Femur (tissue), 1 donor: ENCODE results near the gene CTAGE9.
"Not testable (repeated sequence)": the region's sequence is repeated elsewhere in the genome, so short reads cannot be mapped to it uniquely, and the experiment has no call there.

ENCODE experiments used
- DNase-seq: peaks from one replicate; pipeline ENCODE4 v3.0.0-alpha.2; 2017

The CTAGE9 gene

DNA sequence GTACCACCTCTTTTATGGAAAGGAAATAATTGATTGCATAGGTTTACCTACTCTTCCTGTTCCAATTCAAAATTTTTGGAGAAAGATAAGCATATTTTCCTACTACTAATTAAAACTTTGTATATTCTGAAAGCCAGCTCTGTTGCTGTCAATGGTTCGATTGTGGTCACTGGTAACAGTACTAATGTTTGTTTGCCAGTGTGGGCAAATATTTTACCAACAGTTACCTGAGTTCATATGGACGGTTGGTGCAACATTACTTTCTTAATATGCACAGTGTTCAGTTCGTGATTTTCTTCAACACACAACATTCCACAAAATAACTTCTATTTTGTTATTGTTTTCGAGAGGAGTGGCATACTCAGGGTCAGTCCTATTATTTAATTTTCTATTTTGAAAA lies 17.1 kb upstream of the CTAGE9 start:
- DNase-seq: no peak

DNA sequence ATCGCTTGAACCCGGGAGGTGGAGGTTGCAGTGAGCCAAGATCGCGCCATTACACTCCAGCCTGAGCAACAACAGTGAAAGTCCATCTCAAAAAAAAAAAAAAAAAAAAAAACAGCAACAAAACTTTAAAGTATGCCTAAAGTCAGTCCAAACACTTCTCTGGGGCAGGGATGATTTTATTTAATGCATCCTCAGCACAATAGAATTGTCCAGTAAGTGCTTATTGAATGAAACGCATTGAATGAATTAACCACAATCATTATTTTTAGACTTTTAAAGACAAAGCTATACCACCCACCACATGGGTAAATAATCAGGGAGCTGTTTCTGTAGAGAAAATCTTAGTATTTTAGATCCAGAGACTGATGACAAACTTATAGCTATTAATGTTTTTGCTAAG lies 16.6 kb upstream of the CTAGE9 start:
- no peak for DNase-seq

DNA sequence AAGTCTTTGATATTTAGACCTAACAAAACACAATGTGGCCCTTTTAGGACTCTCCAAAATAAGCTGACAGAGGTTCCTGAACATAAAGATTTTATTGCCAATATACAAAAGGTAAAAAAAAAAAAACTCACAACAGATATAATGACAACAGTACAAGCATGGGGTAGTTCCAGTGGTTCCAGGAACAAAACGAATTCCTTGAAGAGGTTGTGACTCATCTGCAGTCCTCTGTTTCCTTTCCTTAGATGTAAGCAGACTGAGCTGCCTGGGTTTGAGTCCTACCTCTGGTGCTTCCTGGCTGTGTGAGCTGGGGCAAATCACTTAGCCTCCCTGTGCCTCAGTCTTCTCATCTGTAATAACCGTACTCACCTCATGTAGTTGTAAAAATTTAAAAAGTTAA lies 13.3 kb upstream of the CTAGE9 start:
- DNase-seq: no peak

DNA sequence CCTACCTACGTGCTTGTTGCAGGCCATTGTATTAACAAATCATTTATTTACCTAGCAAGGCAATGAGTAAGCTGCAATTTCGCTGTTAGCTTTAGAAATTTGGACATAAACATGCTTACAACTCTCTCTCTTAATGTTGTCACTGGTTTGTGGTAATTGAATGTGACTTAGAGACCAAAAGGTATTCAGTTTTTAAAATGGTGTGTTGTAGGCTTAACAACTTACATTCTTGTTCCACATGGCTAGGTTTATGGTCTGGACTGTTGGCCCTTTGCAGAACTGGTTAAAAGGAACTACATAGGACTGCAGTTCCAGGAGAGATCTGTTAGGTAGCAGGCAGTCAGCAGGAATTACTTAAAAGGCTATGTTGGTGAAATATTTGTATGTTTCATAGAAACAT lies 10.3 kb upstream of the CTAGE9 start:
- DNase-seq: no peak

DNA sequence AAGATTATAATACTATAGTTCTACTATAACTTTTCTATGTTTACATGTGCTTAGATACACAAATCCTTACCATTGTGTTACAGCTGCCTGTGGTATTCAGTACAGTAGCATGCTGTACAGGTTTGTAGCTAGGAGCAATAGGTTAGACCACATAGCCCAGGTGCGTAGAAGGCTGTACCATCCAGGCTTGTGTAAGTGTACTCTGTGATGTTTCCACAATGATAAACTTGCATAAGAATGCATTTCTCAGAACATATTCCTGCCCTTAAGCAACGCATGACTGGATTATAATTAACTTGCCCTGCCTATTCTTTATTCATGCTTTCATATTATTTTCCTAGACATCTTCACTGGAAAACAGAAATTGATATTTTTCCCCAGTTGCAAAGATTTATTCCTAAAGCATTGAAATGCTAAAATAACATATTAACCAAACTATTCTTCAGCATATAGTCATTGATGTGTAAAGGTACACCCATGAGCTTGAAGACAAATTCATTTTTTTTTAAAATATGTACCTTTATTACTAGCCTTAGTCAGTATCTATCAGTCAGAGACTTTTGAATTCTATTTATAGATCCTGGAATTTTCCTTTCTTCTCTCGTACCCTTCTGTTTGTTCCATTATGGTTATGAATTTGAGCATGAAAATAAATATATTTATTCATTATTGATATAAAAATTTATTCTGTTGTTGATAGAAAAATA lies 7.2 kb upstream of the CTAGE9 start:
- no peak for DNase-seq

DNA sequence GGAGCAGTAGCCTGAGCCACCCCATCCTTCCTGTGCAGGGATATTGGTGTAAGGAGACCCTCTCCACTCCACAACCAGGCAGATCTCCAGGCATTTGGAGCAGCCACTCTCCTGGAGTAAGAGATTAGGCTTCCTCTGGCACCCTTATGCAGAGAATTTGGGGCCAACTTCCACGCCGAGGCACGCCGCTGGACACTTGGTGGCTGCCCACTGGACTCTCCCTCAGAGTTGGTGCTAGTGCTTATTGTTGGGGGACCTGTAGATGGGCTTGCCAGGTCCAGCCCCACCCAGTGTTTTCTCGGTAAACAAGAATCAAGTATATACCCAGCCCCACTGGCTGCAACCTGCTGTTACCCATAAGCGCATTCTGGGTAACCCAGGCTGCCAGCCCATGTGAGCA lies 4.8 kb upstream of the CTAGE9 start:
- DNase-seq: not testable (repeated sequence)

DNA sequence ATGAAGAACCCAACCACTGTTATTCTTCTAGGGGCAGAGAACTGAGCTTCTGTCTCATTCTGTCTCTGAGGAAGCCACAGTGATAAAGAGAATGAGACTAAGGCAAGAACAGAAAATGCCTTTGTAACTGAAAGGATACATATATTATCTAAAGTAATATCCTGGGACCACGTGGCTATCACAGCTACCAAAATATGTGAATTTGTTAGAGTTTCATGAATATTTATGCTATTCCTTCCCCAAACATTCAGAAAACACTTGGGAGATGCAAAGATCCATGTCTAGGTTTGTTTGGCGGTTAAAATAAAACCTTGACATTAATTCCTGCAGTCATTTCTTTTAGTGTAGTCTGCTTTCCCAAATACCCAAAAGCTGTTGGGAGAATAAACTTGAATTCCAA lies 6.9 kb downstream of the CTAGE9 start:
- DNase-seq: not testable (repeated sequence)

DNA sequence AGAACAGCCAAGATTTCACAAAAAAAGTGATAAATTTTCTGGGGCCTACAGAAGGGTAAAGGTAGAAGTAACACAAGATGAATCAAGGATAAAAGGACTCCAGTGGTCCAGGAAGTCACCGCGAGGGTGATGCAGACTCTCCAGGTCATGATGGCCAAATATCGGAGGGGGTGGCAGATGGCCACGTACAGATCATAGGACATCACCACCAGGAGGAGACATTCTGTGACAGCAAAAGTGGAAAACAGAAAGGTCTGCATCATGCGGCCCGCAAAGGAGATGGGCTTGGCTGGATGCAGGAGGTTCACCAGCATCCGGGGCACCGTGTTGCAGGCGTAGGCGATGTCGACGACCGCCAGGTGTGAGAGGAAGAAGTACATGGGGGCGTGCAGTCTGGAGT lies 10.0 kb downstream of the CTAGE9 start:
- not testable (repeated sequence) for DNase-seq

DNA sequence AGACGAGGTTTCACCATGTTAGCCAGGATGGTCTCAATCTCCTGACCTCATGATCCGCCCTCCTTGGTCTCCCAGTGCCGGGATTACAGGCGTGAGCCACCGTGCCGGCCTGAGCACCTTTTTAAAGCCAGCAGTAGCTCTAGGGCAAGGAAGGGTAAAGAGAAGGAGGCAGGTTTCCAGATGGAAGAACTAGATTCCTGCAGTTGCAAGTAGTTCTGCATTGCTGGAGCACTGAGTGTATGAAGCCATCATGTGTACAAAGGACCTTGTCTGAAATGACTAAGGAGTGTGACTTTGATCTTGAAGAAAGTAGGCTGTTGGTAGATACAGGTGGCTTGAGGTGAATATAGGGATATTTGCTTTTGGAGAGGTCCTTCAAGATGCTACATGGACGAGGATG lies 13.9 kb downstream of the CTAGE9 start:
- no peak for DNase-seq

DNA sequence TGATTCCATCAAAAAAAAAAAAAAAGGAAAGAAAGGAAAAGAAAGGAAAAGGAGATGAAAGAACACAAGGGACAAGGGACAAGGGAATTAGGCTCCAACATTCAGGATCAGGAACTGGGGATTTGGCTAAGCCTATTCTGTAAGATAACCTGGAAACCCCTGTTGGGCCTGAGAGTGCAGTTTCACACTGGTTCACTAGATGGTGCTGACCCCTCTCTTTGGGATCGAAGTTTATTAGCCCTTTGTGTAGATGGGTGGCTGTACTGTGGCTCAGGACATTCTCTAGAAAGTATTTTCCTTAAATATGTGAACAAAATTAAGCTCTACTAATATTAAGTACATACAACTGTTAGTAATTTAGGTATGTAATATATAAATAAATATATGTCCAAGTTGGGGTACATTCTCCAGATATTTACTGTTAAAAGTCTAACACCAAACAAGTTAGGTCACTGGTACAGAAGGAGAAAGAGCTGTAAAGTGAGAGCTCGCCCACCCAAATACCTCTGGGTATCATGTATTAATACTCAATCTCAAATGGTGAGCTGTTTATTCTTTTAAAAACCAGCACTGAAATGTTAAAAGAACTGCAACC lies 15.9 kb downstream of the CTAGE9 start:
- DNase-seq: peak; percentile 74

DNA sequence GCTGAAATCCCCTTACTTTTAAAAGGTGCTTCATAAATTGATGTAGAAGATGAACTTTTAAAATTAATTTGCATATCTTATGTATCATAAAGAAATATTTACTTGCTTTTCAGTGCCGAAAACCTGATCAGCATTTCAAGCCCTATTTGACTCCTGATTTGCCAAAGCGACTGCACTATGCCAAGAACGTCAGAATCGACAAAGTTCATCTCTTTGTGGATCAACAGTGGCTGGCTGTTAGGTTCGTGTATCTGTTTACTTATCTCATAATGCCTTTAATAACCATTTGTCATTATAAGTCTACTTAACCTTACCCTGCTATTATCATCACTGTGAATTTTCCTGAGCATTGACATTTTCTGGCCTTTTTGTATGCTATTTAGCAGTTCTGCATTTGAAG lies 17.4 kb downstream of the CTAGE9 start:
- no peak for DNase-seq

DNA sequence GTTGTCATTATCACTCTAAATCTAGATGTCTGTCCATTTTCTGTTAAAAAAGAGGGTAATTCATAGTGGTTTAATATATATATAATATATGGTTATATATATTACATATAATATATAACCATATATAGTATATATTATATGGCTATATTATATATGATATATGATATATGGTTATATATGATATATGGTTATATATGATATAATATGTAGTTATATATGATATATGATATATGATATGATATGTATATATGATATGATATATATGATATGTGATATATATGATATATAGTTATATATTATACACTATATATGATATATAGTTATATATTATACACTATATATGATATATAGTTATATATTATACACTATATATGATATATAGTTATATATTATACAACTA lies 18.2 kb downstream of the CTAGE9 start:
- DNase-seq: no peak

DNA sequence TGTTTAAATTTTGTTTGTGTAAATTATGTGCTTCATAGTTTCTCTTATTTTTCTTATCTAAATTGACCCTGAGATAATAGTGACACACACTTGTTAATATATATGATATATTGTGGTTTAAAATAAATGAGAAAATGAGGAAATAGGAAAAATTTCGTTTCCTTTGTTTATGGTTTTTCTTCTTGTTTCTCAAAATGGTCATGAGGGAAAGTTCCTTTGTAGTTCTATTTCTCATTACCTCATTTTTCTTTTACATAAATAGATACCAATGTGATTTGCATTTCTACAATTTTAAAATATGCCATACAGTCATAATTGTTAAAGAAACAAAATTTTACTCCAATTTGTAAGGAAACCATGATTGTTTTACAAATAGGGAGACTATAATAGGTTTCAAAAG lies 18.8 kb downstream of the CTAGE9 start:
- DNase-seq: no peak

DNA sequence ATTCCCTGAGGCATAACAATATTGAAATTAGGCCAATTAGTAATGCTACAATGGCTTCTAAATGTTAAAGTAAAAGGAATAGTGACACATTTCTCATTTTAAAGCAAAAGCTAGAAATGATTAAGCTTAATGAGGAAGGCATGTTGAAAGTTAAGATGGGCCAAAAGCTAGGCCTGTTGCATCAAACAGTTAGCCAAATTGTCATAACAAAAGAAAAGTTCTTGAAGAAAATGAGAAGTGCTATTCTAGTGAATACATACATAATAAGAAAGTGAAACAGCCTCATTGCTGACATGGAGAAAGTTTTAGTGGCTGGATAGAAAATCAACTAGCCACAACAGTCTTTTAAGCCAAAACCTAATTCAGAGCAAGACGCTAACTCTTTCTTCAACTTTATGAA lies 22.5 kb downstream of the CTAGE9 start:
- DNase-seq: no peak

DNA sequence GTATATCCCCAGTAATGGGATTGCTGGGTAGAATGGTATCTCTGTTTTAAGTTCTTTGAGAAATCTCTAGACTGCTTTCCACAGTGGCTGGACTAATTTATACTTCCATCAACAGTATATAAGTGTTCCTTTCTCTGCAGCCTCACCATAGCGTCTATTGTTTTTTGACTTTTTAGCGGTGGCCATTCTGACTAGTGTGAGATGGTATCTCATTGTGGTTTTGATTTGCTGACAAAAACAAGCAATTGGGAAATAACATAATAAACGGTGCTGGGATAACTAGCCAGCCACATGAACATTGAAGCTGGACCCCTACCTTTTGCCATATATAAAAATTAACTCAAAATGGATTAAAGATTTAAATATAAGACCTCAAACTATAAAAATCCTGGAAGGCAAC lies 23.8 kb downstream of the CTAGE9 start:
- DNase-seq: no peak

DNA sequence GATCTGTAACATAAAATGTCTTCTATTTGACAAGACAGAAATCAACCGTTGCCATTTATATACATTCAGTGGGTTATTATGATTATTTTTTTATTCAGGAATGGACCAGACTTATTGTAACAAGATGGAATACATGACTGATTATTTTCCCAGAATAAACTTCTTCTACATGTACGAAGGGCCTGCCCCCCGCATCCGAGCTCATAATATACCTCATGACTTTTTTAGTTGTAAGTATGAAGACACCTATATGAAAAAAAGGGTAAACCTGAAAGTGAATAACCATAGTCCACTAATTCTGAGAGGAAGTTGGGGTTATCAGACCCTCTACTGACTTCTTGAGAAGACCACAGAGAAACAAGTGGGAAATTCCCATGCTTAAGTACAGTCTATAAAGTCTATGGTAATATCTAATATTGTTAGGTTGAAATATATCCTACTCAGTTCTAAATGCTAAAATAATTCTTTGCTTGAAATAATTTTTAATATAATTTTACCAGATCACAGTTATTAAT lies 25.5 kb downstream of the CTAGE9 start:
- no peak for DNase-seq

DNA sequence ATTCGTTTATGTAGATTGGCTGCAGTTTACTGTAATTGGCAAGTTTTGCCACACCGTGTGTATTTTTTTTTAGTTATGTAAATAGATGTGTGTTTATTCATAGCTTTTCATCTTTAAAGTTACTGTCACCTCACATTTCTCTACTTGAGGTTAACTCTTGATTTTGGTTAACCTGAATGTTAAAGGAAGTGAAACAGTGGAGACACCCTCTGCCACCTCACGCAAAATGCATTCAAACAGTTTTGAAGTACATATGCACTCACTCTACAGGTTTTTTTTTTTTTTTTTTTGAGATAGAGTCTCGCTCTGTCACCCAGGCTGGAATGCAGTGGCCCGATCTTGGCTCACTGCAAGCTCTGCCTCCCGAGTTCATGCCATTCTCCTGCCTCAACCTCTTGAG lies 27.3 kb downstream of the CTAGE9 start:
- no peak for DNase-seq

DNA sequence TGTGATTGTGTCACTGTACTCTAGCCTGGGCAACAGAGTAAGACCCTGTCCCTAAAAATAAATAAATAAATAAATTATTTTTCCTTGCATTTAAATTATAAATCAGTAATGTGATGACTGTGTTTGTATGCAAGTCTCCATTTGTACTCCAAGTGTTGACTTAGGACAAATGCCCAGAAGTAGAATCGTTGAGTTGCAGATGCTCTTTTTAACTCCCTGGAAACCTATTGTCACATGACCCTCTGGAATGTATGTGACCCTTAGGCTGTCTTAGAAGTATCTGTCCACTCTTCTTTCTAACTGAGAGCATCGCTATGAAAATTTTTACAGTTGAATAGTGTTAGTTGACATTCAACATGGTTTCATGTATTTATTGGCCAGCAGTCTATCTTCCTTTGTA lies 28.4 kb downstream of the CTAGE9 start:
- DNase-seq: no peak

DNA sequence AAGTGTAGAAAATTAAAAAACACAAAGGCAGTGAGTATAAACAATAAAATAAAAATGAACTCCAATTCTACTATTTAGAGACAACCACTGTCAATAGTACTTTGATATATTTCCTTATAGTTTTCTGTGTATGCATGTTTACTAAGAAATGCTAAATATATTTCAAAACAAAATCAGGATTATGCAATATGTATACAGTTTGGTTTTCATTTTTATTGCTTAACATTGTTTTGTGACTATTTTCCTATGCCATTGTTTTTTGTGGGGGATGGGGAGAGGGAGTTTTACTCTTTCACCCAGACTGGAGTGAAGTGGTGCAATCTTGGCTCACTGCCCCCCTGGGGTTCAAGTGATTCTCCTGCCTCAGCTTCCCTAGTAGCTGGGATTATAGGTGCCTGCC lies 29.2 kb downstream of the CTAGE9 start:
- no peak for DNase-seq

DNA sequence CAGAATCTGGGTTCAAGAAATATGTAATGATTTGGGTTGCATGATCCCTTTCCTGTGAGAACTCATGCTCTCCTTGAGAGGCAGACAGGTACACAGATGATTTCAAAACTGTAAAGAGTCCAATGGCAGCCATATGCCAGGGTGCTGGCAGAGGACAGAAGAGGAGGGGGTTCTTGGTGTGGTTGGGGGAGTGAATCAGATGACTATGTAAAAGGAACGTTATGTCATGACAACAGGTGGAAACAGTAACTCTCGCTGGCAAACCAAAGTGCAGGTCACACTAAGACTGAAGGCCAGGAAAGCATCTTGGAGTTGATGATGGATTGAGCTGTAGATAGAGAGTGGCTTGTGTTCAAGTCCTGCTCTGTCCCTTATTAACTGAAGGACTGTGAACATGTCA lies 29.9 kb downstream of the CTAGE9 start:
- DNase-seq: no peak

DNA sequence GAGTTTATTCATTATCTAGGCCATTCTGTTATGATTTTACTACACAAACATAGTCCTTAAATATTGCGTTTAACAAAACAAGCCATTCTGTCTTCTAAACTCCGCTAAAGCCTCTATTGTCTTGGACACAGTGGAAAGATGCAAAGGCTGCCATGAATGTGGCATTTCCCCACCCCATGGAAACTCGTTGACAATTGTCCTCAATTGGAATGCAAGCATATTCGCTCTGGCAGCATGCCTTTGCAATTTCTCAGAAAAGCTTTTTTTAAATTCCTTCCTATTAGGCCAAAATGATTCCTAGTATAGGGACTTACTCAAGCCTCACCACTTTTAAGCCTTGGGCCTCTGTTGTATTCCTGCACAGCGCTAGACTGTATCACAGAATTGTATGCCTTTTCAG lies 32.4 kb downstream of the CTAGE9 start:
- DNase-seq: no peak

DNA sequence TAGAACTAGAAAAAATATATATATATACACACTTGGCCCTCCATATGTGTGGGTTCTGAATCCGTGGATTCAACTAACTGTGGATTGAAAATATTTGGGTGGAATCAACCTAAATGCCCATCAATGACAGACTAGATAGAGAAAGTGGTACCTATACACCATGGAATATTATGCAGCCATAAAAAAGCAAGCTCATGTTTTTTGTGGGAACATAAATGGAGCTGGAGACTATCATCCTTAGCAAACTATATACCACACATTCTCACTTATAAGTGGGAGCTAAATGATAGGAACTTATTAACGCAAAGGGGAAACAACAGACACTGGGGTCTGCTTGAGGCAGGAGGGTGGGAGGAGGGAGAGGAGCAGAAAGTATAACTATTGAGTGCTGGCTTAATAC lies 37.6 kb downstream of the CTAGE9 start:
- DNase-seq: no peak

DNA sequence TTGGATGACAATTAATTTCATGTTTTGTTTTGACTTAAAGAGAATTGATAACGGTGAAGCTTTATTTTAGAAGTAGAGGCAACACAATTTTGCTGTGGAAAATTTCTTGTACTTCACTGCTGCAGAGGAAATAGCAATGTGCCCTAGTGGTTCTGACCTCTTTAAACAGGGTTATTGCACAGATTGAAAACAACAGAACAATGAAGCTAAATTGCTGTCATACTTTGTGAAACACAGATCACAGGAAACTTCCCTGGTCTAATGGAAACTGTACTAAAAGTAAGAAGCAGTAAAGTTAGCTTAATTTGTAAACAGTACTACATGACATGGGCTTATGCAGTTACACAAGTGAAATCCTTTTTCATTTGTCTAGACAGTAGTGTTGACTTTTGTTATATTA lies 40.9 kb downstream of the CTAGE9 start:
- DNase-seq: no peak

DNA sequence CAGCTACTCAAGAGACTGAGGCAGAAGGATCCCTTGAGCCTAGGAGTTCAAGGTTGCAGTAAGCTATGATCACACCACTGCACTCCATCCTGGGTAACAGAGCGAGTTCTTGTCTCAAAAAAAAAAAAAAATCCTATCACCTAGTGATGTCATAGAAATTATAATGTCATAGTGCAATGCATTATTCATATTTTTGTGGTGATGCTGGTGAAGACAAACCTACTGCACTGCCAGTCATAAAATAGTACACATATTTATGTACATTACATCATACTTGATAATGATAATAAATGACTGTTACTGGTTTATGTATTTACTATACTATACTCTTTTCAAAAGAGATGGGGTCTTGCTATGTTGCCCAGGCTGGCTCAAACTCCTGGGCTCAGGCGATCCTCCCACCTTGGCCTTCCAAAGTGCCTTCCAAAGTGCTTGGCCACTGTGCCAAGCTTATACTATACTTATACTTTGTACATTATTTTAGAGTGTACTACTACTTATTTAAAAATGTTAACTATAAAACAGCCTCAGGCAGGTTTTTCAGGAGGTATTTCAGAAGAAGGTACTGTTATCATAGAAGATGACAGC lies 47.1 kb downstream of the CTAGE9 start:
- DNase-seq: no peak

DNA sequence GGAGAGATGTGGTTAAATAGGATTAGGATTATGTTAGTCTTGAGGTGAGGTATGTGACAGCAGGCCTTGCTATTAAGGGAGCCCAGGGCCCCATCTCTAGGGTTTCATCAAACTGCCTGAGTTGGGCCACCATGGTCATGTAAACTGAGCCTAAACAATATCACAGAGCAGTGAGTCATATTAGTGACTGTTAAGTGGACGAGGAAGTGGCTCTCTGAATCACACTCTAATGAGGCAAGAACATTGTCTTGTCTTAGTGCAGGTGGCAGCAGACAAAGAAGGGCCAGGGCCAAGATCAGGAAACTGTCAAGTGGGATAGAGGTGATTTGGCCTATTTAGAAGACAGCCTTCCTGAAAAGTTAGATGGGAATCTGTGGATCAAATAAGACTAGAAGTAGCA lies 50.6 kb downstream of the CTAGE9 start:
- no peak for DNase-seq
